Globus pallidus (tissue), 1 donor: ENCODE measurements around the gene SLC17A2.
"Not testable (repeated sequence)": the region's sequence is repeated elsewhere in the genome, so short reads cannot be mapped to it uniquely, and the experiment has no call there.

Experiments used
- DNase-seq: peaks from one replicate; pipeline ENCODE4 v3.0.0-alpha.2; 2015; ENCODE audit warnings: low spot score

Gene SLC17A2

DNA sequence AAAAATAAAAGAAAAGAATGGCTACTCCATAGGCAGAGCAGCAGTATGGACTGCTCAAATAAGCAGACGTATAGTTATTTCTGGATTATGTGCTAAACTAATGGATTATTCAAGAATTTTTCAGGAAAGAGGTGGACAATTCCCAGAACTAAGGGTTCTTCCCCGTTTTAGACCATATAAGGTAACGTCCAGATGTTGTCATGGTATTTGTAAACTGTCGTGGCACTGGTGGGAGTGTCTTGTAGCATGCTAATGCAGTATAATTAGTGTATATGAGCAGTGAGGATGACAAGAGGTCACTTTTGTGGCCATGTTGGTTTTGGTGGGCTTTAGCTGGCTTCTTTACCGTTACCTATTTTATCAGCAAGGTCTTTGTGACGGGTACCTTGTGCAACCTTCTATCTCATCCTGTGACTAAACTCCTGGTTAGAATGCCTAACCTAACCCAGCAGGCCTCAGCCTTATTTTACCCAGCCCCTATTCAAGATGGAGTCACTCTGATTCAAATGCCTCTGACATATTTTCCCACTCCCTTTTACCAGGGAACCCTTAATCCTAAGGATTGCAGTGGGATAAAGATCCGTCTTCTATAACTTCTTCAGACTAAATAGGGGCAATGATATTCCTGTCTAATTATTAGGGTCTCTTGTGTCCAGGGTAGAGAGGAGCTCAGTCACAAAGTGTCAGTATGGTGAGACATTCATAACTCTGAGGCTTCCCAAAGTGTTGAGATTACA is 21.0 kb upstream of the SLC17A2 start:
- no peak for DNase-seq

DNA sequence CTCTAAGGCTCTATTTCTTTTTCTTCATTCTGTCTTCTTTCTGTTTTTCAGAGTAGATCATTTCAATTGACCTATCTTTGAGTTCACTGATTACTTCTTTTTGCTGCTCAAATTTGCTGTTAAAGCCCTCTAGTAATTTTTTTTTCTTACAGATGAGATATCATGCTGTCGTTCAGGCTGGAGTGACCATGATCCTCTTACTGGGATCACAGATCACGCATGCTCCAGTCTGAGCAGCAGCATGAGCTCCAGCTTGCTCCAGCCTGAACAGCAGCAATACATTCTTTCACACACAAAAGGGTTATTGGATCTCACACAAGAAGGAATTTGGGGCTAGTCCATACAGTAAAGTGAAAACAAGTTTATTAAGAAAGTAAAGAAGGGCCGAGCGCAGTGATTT is 19.8 kb upstream of the SLC17A2 start:
- no peak for DNase-seq

DNA sequence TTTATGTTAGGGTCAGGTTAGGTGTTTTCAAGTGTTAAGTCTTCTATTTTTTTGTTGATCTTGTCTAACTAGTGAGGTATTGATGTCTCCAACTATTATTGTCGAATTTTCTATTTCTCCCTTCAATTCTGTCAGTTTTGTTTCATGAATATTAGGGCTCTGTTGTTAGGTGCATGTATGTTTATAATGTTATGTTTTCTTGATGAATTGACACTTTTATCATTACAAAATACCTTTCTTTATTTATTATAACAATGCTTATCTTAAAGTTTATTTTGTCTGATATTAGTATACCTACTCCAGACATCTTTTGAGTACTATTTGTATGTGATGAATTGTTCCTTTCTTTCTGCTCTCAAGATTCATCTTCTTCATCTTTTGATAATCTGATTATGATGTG is 19.2 kb upstream of the SLC17A2 start:
- no peak for DNase-seq

DNA sequence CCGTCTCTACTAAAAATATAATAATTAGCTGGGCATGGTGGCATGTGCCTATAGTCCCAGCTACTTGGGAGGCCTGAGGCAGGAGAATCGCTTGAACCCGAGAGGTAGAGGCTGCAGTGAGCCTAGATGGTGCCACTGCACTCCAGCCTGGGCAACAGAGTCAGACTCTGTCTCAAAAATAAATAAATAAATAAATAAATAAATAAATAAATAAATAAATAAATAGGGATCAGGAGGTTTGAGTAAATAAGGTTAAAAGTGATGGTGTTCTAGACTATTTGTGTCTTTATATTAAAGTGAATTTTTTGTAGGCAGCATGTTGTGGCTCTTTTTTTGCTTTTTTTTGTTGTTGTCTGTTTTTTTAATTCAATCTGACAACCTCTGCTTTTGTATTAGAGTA is 17.0 kb upstream of the SLC17A2 start:
- not testable (repeated sequence) for DNase-seq

- no peak for DNase-seq
Measured at GRCh38 chr6:25946631-25947030, 16.1 kb upstream of the SLC17A2 start.

GRCh38 chr6:25945738-25946137 is 15.2 kb upstream of the SLC17A2 start:
- not testable (repeated sequence) for DNase-seq

DNA sequence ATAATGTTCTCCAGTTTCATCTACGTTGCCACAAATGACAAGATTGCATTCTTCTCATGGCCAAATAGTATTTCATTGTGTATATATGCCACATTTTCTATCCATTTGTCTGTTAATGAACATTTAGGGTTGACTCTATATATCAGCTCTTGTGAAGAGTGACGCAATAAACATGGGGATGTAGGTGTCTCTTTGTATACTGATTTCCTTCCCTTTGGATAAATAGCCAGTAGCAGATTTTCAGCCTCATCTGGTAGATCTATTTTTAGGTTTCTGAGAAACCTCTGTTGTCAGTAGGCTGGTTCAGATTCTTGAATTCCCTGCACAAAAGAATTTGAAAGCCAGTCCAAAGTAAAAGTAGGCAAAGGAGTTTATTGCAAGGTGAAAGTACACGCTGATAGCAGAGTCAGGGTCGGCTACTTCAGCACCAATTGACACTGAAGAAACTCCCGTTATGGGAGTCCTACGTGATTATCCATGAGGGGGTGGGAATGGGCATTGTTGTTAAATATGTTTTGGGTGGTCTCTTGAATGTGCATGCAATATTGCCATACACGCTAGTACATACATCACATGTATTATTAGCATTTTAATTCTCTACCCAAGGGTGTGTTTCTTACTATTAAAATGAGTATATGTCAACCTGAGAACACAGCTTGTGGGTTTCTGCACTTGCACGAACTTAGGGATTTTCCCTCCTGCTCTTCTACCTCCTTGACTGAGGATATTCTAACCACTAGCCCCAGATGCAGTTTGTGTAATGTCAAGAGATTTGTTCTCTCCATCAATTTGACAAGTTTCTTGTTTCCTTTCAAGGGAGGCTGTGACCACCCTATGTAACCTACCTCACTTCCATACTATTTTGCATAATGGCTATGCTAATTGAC is 14.4 kb upstream of the SLC17A2 start:
- no peak for DNase-seq

DNA sequence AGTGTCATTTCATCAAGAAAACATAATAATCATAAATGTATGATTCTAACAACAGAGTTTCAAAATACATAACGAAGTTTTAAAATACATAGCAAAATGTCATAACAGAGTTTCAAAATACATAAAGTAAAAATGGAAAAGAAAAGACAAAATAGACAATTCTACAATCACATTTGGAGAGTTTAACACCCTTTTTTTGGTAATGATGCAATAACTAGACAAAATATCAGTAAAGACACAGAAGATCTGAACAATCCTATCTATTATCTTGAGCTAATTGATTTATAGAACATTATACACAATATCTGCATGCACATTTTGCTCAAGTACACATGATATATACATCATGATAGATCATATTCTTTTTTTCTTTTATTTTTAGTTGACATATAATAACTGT is 13.4 kb upstream of the SLC17A2 start:
- no peak for DNase-seq

DNA sequence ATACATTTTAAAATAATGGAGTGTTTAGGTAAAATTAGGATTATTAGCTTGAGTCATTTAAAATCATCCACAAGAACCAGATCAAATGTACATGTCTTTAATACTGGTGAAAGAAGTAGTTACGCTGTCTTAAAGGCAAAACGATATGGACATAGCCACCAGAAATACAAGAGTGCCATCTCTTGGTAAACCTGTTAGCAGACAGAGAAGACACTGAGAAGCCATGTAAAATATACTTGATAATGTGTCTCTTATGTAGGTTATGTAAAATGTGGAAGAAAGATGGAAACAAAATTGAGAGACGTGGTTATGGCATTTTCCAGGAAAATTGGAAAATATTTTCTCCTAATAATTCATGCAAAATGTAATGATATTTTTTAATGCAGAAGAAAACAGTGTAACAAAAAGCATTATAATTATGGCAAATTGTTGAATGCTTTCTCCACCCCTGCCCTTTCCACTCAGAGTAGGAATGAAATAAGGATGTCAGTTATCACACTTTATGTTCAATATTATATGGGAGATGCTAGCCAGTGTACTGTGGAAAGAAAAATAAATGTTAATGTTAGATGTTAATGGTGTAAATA is 12.2 kb upstream of the SLC17A2 start:
- no peak for DNase-seq

DNA sequence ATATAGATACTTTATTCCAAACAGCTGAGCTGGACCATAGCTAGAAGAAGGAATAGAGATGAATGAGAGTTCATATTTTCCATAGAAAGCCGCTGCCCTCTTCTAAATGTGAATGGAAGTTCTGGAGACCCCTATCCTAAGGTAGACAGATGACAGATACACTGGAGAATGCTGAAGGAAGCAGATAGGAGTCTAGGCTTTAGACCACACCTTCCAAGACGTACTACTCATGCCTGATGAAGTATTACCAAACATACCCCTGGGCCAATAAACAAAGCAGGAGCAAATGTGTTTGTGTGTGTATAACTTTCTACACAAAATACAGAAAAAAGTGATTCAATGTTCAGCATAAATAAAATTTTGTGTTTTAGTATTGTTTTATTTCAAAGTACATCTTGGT is 9.1 kb upstream of the SLC17A2 start:
- no peak for DNase-seq

DNA sequence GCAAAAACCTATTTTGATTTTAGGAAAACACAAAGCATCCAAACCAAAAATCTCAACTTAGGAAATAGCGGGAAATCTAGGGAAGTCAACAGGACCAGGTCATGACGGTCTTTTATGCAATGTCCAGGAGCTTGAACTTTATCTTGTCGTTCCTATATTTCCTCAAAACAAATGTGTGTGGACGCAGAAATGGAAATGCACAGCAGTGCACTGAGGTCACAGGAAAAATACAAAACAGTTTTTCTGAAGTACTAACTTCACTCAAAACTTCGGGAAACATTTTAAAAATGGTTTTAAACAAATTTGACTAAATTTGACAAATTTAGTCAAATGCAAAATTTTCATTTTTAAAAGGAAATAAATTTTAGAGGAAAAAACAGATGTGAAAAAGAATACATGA is 5.5 kb upstream of the SLC17A2 start:
- no peak for DNase-seq

- no peak for DNase-seq
Measured at GRCh38 chr6:25934735-25935313, 4.3 kb upstream of the SLC17A2 start.

DNA sequence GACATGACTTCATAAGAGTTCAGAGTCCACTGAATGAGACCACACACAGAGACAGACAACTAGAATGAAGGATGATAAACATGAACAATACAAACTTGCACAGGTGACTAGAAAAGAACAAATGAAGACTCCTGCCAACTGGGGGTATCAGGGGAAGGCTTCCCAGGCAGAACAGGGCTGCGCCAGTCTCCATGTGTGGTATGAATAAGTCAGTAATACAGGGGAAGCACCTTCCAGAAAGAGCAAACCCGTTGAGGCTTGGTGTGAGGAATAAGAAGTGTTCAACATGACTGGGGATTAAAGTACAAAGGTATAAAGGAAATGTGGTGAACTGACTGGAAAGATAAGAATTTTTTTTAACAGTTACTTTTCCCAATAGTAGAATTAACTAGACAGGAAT is 3.7 kb upstream of the SLC17A2 start:
- no peak for DNase-seq

- DNase-seq: no peak
Measured at GRCh38 chr6:25931411-25931709, 869 bp upstream of the SLC17A2 start.

GRCh38 chr6:25929785-25930184 is 706 bp downstream of the SLC17A2 start:
- not testable (repeated sequence) for DNase-seq

GRCh38 chr6:25928562-25929324 is 1.7 kb downstream of the SLC17A2 start:
- DNase-seq: no peak

DNA sequence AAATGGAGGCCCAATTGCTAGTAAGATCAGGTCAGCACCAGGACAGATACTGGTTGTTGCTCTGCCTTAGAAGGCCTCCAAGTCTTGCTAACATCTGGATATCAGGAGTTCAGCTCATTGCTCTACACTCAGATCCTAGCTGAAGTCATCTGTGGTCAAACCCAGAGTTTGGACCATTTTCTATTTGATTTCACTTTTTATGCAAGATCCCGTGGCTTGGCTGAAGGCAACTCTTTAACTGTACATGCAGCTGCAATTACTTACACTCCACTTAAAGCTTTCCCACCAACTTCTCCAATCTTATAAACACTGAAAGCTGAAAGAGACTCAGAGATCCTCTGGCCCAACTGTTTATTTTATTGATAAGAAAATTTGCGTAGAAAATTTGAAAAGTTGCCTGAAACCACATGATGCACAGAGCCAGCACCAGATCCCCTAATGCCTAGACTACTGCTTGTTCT is 2.7 kb downstream of the SLC17A2 start:
- no peak for DNase-seq

- no peak for DNase-seq
Measured at GRCh38 chr6:25927178-25927577, 3.3 kb downstream of the SLC17A2 start.

GRCh38 chr6:25925876-25926275 is 4.6 kb downstream of the SLC17A2 start:
- DNase-seq: no peak

DNA sequence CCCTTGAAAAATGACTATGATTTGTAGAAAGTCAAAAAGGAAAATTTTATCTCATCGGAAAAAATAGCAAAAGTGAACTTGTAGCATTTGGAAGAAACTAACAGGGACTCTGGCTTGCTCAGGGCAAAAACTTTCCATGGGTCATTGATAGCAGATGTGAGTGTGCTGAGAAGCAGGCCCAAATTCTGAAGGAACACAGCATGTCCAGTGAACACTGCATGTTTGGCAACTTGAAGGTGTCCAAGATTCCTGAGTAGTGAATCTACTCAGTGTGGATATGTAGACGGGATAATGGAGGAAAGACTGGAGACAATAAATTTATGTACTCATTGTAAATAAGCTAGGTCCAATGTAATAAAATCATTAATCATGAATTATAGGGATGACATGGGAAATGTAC is 8.2 kb downstream of the SLC17A2 start:
- no peak for DNase-seq

GRCh38 chr6:25921525-25922203 is 8.8 kb downstream of the SLC17A2 start:
- DNase-seq: no peak
